Astrocyte of the cerebellum (primary cell): Measurements from ENCODE around the gene FRMPD4.

ENCODE experiments used
- DNase-seq: peaks from one replicate; pipeline ENCODE4 v3.0.0-alpha.2; 2011; ENCODE audit warnings: low read depth
- H3K4me3 ChIP-seq: 2 replicates; pipeline ENCODE4 v1.5.1; 2011; ENCODE audit warnings: mild to moderate bottlenecking, low read depth, low read length, moderate library complexity
- CTCF ChIP-seq: IDR thresholded peaks from 2 replicates; pipeline ENCODE4 v1.5.1; 2012; ENCODE audit warnings: low read length, low read depth, moderate library complexity, mild to moderate bottlenecking; ENCODE audit errors: missing control alignments
- in situ Hi-C: cut with HindIII; loops from 2 replicates; pipeline ENCODE4 v1.10.0; 2017; ENCODE audit warnings: low sequenced_read_pairs

Gene FRMPD4

GRCh38 chrX:12138361-12139313, at the start of gene FRMPD4:
TSS of gene FRMPD4 (plus strand) at chrX:12138473. CDS start at chrX:12138972, 499 bp downstream.
- DNase-seq, result no peak
- peak within 1 kb of the TSS; percentile 37 for H3K4me3 ChIP-seq
- in situ Hi-C loops, result no loop called here
- no peak for TF ChIP-seq CTCF

GRCh38 chrX:12089740-12090139, 48.5 kb upstream of the FRMPD4 start:
- DNase-seq, result no peak
- no peak for TF ChIP-seq CTCF
- no peak overlapping the region for H3K4me3 ChIP-seq
- in situ Hi-C loops, result no loop called here

GRCh38 chrX:12113321-12113720, 25.0 kb upstream of the FRMPD4 start:
- no peak for TF ChIP-seq CTCF
- in situ Hi-C loops, result no loop called here
- DNase-seq, result no peak
- no peak overlapping the region for H3K4me3 ChIP-seq

- in situ Hi-C loops, result no loop called here
- TF ChIP-seq CTCF, result no peak
Observed at GRCh38 chrX:12115377-12115776, 22.9 kb upstream of the FRMPD4 start.

GRCh38 chrX:12118134-12118533, 20.1 kb upstream of the FRMPD4 start:
- no peak for TF ChIP-seq CTCF
- in situ Hi-C loops, result no loop called here
- no peak overlapping the region for H3K4me3 ChIP-seq
- no peak for DNase-seq

More at GRCh38 chrX:12115377-12115776, 22.9 kb upstream of the FRMPD4 start:
- no peak overlapping the region for H3K4me3 ChIP-seq
- no peak for DNase-seq

GRCh38 chrX:12128017-12128416, 10.3 kb upstream of the FRMPD4 start:
- no peak for DNase-seq
- TF ChIP-seq CTCF, result no peak
- in situ Hi-C loops, result no loop called here
- H3K4me3 ChIP-seq, result no peak overlapping the region
